Esophagus mucosa (tissue), 1 donor: ENCODE data around the gene INSR. TPM values are rescaled to one million over a fixed set of nuclear protein-coding genes. Genes with fewer than 3 reads are reported as not detected.
"Not testable (repeated sequence)": the region's sequence is repeated elsewhere in the genome, so short reads cannot be mapped to it uniquely, and the experiment has no call there.

Experiments
- ATAC-seq: fragments of 200-7000 bp; cut with Tn5 transposase; one replicate; pipeline ENCODE4 v1.9.1; 2020
- total RNA-seq: library from RNA; stranded (reverse); gene quantifications from one replicate; pipeline ENCODE4 v1.2.4, GENCODE V29; 2023
- donor health status: DM: yes; HTN: yes; CAD: no.

The INSR gene
- 6.9 TPM for total RNA-seq

DNA sequence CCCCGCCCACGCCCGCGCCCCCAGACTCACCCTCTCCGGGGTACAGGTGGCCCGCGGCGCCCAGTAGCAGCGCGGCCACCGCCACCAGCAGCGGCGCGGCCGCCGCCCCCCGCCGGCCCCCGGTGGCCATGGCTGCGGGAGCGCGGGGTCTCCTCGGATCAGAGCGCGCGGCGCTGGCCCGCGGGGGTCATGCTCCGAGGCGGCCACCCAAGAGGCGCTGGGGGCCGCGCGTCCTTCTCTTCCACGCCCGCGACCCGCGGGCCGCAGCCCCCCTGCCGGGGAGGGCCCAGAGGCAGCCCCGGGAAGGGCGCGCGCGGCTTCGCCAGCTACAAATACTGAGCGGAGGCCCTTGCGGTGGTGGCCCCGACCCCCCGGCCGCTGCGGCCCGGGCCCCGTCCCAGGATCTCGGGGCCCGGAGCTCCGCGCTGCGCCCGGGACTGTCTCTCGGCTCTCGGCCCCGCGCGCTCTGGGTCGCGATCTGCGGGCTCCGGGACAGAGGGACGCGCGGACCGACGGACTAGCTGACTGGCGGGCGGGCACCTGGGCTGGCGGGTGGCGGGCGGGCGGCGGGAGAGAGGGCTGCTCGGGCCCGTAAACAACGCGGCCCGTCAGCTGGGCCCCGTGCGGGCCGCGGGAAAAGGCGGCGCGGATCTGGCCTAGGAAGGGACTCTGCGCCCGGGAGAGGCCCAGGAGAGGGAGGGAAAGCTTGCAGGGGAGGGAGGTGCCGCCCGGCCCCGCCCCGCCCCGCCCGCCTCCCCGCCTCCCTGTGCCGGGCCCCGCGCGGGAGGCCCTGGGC lies at the start of gene INSR:
Gene INSR, minus strand, starts transcription at position 653 of the 796 bp plus-strand sequence. Its CDS starts 523 bp downstream, at position 130.
- ATAC-seq = peak; percentile 96

GRCh38 chr19:7342143-7342542 lies 47.9 kb upstream of the INSR start:
- ATAC-seq = no peak

- ATAC-seq = peak; percentile 30
Measured at GRCh38 chr19:7340959-7341837, 47.0 kb upstream of the INSR start.

DNA sequence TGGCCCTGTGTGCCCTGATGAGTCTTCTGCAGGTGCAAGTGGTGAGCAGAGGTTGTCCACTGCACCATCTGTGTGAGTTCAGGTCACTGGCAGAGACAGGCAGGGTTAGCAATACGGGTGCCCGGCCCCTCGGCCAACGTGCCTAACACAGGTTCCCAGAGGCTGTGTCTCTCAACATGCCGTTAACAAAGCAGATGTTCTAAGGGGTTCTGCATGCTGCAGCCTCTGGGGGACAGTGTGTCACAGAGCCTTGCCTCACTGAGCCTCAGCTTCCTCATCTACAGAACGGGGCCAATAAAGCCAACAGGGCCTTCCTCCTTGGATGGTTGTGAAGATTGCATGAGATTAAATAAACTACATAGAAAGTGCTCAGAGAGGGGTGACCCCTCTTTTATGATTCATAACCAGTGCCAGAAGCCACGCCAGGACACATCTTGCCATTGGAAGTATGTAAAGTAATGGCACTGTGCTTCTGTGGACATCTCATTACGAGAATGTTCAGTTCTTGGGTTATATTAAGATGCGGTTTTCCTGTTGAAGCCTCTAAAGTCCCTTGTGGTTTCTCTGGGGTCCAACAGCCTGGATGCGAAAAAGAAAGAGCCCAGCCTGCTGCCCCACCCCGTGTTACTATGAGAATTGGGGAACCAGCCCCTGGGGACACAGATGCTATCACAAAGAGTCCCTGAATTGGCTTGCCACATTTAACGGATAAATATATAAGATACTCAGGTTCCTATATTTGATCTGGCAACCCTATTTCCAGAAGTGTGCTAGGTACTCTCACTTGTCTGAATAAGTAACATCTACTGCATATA lies 43.4 kb upstream of the INSR start:
- peak; percentile 62 for ATAC-seq

DNA sequence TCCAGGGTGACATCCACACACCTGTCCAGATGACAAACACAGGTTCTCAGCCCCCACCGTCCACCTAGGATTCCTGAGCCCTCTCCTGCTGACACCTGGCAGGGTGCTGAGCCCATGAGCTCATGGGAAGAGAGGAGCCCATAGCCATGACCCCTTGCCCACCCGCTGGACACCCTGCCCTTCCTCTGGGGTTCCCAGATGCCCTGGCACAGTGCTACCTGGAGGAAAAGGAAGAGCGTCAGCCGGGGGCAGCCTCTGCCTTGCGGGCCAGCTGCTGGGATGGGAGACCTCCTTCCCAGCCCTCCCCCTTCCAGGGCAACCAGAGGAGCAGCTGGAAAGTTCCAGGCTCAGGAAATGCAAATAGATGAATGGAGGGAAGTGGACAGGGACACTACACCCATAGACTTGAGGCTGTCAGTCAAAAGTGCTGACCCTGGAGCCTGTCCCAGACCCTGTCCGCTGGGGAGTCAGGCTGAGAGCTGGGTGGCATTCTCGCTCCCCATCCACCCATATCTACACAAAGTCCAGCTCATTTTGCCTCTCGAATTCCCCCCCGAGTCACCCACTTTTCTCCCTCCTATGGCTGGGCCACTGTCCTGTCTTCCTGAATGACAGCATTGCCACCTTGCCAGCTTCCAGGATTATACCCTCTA lies 42.2 kb upstream of the INSR start:
- no peak for ATAC-seq

GRCh38 chr19:7333198-7334118 lies 39.2 kb upstream of the INSR start:
- ATAC-seq = no peak

GRCh38 chr19:7331446-7331845 lies 37.2 kb upstream of the INSR start:
- ATAC-seq = no peak

GRCh38 chr19:7328647-7329046 lies 34.4 kb upstream of the INSR start:
- ATAC-seq = no peak

GRCh38 chr19:7327802-7328201 lies 33.6 kb upstream of the INSR start:
- no peak for ATAC-seq

DNA sequence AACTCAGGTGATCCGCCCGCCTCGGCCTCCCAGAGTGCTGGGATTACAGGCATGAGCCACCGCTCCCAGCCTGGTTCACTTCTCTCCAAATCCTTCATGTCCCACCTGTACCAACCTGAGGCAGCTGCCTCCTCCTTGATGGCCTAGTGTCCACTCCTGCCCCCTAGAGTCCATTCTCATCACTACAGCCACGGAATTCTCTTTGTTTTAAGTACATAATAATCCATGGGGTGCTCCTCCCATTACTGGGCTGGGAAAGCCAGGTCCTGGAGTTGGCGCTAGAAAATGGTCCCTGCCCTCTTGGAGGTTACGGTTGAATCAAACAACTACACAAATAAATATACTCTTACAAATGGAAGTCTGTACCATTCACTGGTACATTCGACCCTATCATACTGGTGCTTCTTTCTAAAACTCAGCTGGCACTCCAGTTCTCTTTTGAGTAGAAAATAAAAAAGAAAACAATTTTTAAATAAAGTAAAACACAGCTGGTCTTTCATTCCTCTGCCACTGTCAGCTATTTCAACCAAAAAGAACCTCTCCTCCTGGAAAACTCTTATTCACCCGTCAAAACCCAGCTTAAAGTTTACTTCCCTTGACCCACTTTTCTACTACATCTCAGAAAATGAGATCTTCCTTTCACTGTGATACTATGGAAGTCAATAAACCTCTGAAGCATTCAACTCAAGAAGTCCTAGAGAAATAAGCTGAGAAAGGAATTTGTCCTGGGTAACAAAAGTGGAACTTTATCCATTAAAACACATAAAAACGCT lies 32.1 kb upstream of the INSR start:
- ATAC-seq = no peak

GRCh38 chr19:7318176-7318575 lies 24.0 kb upstream of the INSR start:
- ATAC-seq = no peak

DNA sequence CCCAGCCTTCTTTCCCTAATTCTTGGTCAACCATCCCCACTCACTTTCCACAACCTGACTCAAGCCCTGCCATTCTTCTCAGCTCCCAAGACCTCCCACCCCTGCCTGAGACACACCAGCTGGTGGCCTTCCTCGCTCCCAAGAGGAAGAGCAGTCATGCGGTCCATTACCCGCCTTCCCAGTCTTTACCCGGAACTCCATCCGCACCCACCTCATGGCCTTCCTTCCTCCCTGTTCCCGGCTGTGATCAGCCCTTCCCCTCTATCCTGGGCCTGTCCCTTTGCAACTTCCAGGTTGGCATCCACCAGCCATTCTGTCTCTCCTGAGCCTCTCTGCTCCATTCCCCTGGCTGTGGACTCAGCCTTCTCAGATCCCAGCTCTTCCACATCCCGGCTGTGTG lies 18.6 kb upstream of the INSR start:
- no peak for ATAC-seq

DNA sequence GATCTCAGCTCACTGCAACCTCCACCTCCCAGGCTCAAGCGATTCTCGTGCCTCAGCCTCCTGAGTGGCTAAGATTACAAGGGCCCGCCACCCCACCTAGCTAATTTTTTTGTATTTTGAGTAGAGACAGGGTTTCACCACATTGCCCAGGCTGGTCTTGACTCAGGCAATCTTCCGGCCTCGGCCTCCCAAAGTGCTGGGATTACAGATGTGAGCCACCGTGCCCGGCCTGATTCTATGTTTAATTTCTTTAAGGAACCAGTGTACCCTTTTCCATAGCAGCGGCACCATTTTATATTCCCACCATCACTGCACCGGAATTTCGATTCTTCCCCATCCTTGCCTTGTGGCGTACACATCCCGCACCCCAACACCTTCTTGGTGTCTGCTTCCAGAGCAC lies 17.7 kb upstream of the INSR start:
- no peak for ATAC-seq

GRCh38 chr19:7308327-7308726 lies 14.1 kb upstream of the INSR start:
- ATAC-seq = not testable (repeated sequence)

DNA sequence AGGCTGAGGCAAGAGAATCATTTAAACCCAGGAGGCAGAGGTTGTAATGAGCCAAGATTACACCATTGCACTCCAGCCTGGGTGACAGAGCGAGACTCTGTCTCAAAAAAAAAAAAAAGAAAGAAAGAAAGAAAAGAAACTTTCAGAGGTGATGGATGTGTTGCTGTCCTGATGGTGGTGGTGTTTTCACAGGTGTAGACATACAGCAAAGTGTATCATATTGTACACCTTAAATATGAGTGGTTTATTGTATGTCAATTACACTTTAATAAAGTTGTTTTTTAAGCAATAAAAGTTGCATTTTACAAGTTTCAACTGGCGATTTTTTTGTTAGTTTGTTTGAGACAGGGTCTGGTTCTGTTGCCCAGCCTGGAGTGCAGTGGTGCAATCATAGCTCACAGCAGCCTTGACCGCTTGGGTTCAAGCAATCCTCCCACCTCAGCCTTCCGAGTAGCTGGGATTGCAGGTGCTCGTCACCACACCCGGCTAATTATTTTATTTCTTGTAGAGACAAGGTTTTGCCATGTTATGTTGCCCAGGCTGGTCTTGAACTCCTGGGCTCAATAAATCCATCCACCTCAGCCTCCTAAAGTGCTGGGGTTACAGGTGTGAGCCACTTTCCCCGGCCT lies 13.5 kb upstream of the INSR start:
- ATAC-seq = no peak

- ATAC-seq = no peak
Measured at GRCh38 chr19:7304200-7304599, 10.0 kb upstream of the INSR start.

- ATAC-seq = no peak
Measured at GRCh38 chr19:7303470-7303869, 9.3 kb upstream of the INSR start.

DNA sequence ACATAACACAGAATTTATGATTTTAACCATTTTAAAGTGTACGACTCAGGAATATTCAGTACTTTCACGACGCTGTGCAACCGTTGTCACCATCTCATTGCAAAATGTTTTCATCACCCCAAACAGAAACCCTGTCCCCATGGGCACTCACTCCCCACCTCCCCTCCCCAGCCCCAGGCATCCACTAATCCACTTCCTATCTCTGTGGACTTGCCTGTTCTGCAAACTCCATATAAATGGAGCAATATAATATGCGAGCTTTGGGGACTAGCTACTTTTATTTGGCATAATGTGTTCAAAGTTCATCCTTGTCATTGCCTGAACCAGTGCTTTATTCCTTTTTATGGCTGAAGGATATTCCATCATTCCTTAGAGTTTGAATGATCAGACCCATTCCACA lies 7.3 kb upstream of the INSR start:
- ATAC-seq = no peak

DNA sequence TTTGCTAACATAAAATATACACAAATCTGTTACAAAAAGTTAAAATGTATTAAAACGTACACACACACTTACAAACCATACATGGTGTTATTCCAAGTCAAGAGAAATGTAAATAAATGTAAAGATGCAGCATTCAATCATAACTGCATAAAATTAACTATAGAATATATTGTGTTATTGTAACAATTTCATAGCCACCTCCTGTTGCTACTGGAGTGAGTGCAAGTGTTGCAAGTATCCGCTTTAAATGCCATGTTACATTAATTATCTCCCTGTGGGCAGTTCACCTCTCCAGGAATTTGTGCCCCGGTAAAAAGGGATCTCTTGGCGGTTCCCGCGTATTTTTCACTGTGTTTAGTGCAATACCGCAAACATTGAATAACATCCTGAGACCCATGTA lies 3.5 kb upstream of the INSR start:
- ATAC-seq = no peak
